Spleen (tissue), 11 donors: ENCODE results near the gene DEFB124. TPM values are rescaled to one million over a fixed set of nuclear protein-coding genes. Genes with fewer than 3 reads are reported as not detected.

Experiments
- DNase-seq: peaks from one replicate; pipeline ENCODE4 v3.0.0-alpha.2; 2020
- H3K27ac ChIP-seq, 8 donors: fragments of 200-600 bp; sonication (generic) in 7 of 8; 1 replicate in 4 of 8; 2 replicates in 4 of 8; pipeline versions ENCODE4 v1.5.0 to v1.8.0; 2016 to 2021; ENCODE audit warnings: inconsistent platforms in 4 of 8, mild to moderate bottlenecking in 4 of 8, moderate library complexity in 1 of 8
- H3K27me3 ChIP-seq, 7 donors: fragments of 200-600 bp; sonication (generic) in 6 of 7; replicated peaks in 1 of 7; 1 replicate in 4 of 7; 2 replicates in 3 of 7; pipeline versions ENCODE4 v1.5.0 to v1.8.0; 2016 to 2021; ENCODE audit warnings: inconsistent platforms in 3 of 7, mild to moderate bottlenecking in 1 of 7
- H3K36me3 ChIP-seq, 6 donors: fragments of 200-600 bp; sonication (generic) in 5 of 6; 1 replicate in 4 of 6; 2 replicates in 2 of 6; pipeline versions ENCODE4 v1.5.0 to v1.8.0; 2016 to 2021; ENCODE audit warnings: inconsistent platforms in 2 of 6
- H3K4me1 ChIP-seq, 6 donors: fragments of 200-600 bp; sonication (generic) in 5 of 6; 1 replicate in 3 of 6; 2 replicates in 3 of 6; pipeline versions ENCODE4 v1.5.0 to v1.8.0; 2016 to 2021; ENCODE audit warnings: inconsistent platforms in 3 of 6
- H3K4me3 ChIP-seq, 8 donors: fragments of 200-600 bp; sonication (generic) in 7 of 8; 1 replicate in 4 of 8; 2 replicates in 4 of 8; pipeline versions ENCODE4 v1.5.0 to v1.8.0; 2016 to 2021; ENCODE audit warnings: inconsistent platforms in 4 of 8, mild to moderate bottlenecking in 4 of 8, moderate library complexity in 2 of 8
- H3K9me3 ChIP-seq, 8 donors: fragments of 200-600 bp; sonication (generic) in 7 of 8; 1 replicate in 4 of 8; 2 replicates in 4 of 8; pipeline versions ENCODE4 v1.5.0 to v1.8.0; 2016 to 2021; ENCODE audit warnings: inconsistent platforms in 4 of 8
- POLR2A ChIP-seq, 3 donors: fragments of 450-650 bp; IDR thresholded peaks; one replicate each; pipeline ENCODE4 v1.5.1; 2017; ENCODE audit warnings: antibody characterized with exemption in 3 of 3, mild to moderate bottlenecking in 1 of 3
- POLR2AphosphoS5 ChIP-seq, 3 donors: sonication (generic); formaldehyde crosslinking; IDR thresholded peaks; one replicate each; pipeline ENCODE4 v1.5.1; 2017; ENCODE audit warnings: antibody characterized with exemption in 3 of 3
- WGBS, 5 donors: extraction: QIAGEN DNeasy Blood & Tissue Kit in 3 of 5; methylation state at CpG; one replicate each; pipeline versions ENCODE4 v1.1.5 to v1.1.7; 2013 to 2018; 5-methylcytosine and 5-hydroxymethylcytosine counted together
- intact Hi-C: fragments of 100-400 bp; cut with DNase I; formaldehyde crosslinking; loops from one replicate; pipeline ENCODE4 v1.15.0; 2023; ENCODE audit warnings: low total_unique reads
- polyA plus RNA-seq, 3 donors: library from polyadenylated mRNA; stranded (reverse); fragments of 200-250 nt; gene quantifications; one replicate each; pipeline ENCODE4 v1.2.1, GENCODE V29; 2013
- total RNA-seq, 7 donors: library from RNA; depleted of rRNA in 3 of 7; stranded (reverse); fragments of >200 nt in 3 of 7; fragmentation: NEBNext Ultra II Directional in 4 of 7; extraction: Animal tissue kit (Norgen Biotek cat#: 25700) in 4 of 7; gene quantifications; one replicate each; pipeline versions ENCODE4 v1.1.0 to v1.2.1, GENCODE V29; 2016 to 2021
- TF ChIP-seq, protein P1 (sequence below), 11 experiments: fragments of 200-600 bp in 7 of 11; fragments of 450-650 bp in 4 of 11; sonication (generic) in 4 of 11; IDR thresholded peaks in 8 of 11; conservative IDR thresholded peaks in 3 of 11; 1 replicate in 7 of 11; 2 replicates in 4 of 11; pipeline versions ENCODE4 v1.4.0 to v1.8.0; 2016 to 2021; ENCODE audit warnings: antibody characterized with exemption in 11 of 11, inconsistent platforms in 4 of 11, mild to moderate bottlenecking in 1 of 11
- donor health status: healthy with polysubstance abuse.
- donor health status: DM: no; HTN: no; CAD: no; lungs with moderate emphysema.
- donor health status: DM: no; HTN: no; CAD: no.
- donor health status: Bipolar disorder and iron deficiency.
- donor health status: healthy.
- donor health status: DM: no; HTN: no; CAD: no.
- donor health status: DM: yes; HTN: yes; CAD: no.

The DEFB124 gene
- total and polyA plus RNA-seq, 10 donors: 0.24 TPM; not detected in 9

- Histone ChIP-seq H3K9me3 (no peaks in the 10 kb centered on the region), H3K4me1 (peaks cover 27 to 54% (median 47%) of the 10 kb centered on the region in 6 donors), H3K4me3 (peak within 1 kb of the TSS; percentile 84 to 99 (median 98)), H3K27me3 (no peaks in the 10 kb centered on the region), H3K27ac (peak within 1 kb of the TSS; percentile 69 to 94 (median 86)), H3K36me3 (peaks cover 0 to 16% (median 0%) of the 10 kb centered on the region in 6 donors)
- intact Hi-C loops: no loop called here
- peak; percentile 98 for DNase-seq
- TF ChIP-seq POLR2A (IDR thresholded peaks at IDR 0.05) (peak in 1 of 3 donors; percentile 44), POLR2AphosphoS5 (IDR thresholded peaks at IDR 0.05) (peak; percentile 94 to 95 (median 95))
- TF ChIP-seq, protein P1, sequence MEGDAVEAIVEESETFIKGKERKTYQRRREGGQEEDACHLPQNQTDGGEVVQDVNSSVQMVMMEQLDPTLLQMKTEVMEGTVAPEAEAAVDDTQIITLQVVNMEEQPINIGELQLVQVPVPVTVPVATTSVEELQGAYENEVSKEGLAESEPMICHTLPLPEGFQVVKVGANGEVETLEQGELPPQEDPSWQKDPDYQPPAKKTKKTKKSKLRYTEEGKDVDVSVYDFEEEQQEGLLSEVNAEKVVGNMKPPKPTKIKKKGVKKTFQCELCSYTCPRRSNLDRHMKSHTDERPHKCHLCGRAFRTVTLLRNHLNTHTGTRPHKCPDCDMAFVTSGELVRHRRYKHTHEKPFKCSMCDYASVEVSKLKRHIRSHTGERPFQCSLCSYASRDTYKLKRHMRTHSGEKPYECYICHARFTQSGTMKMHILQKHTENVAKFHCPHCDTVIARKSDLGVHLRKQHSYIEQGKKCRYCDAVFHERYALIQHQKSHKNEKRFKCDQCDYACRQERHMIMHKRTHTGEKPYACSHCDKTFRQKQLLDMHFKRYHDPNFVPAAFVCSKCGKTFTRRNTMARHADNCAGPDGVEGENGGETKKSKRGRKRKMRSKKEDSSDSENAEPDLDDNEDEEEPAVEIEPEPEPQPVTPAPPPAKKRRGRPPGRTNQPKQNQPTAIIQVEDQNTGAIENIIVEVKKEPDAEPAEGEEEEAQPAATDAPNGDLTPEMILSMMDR (IDR thresholded peaks at IDR 0.05 in 8 of 11, conservative IDR thresholded peaks at IDR 0.05 in 3 of 11): peak; percentile 91 to 99 (median 96)
- 0 to 1% (median 0%) methylated on average over 65 to 86 of the region's 86 CpGs for WGBS, 5 donors
Observed at GRCh38 chr20:31514154-31515071, 39.5 kb upstream of the DEFB124 start, which contains the start of gene HM13. Gene HM13, plus strand, starts transcription at chr20:31514442. Its CDS starts 110 bp downstream, at chr20:31514552.

DNA sequence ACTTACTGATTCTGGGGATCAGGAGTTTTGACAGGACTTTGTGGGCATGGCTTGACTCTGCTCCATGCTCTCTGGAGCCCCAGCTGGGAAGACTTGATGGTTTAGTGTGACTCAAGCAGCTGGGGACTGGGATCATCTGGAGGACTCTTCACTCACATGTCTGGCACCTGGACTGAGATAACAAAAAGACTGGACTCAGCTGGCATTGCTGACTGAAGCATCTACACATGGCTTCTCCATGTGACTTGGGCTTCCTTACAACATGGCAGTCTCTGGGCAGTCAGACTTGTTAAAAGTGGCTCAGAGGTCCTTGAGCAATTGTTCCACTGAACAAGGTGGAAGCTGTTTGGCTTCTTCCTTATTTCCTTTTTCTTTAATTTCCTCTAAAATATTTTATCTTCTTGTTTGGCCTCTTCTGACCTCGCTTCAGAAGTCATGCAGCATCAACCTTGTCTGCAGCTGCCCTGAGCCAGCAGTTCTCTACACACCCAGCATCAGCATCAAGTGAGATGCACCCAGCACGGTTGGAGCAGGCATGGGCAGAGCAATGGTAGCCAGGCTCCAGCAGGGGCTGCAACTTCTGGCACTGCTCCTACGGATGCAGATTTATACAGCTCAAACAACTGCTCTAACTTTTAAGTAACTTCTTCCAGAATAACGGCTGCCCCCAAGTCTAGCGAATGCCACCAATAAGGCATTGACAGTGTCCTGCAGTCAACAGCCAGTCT is 33.8 kb upstream of the DEFB124 start:
- Histone ChIP-seq H3K4me3 (no peak overlapping the region), H3K36me3 (no peaks in the 10 kb centered on the region), H3K27me3 (peaks cover 0 to 28% (median 0%) of the 10 kb centered on the region in 7 donors), H3K4me1 (peaks cover 0 to 2% (median 1%) of the 10 kb centered on the region in 6 donors), H3K27ac (no peak overlapping the region), H3K9me3 (peaks cover 0 to 7% (median 0%) of the 10 kb centered on the region in 8 donors)
- no peak for DNase-seq
- 84 to 93% (median 87%) methylated on average over 5 of the region's 5 CpGs for WGBS, 5 donors
- no peak for TF ChIP-seq POLR2AphosphoS5 (IDR thresholded peaks at IDR 0.05)
- TF ChIP-seq, protein P1 (IDR thresholded peaks at IDR 0.05 in 8 of 11, conservative IDR thresholded peaks at IDR 0.05 in 3 of 11): no peak
- TF ChIP-seq POLR2A (IDR thresholded peaks at IDR 0.05): no peak
- intact Hi-C loops: no loop called here

GRCh38 chr20:31505903-31506302 is 31.0 kb upstream of the DEFB124 start:
- H3K36me3 ChIP-seq: no peaks in the 10 kb centered on the region
- peaks cover 0 to 33% (median 0%) of the 10 kb centered on the region in 7 donors for H3K27me3 ChIP-seq
- no peak for TF ChIP-seq POLR2AphosphoS5 (IDR thresholded peaks at IDR 0.05)
- TF ChIP-seq, protein P1 (IDR thresholded peaks at IDR 0.05 in 8 of 11, conservative IDR thresholded peaks at IDR 0.05 in 3 of 11): no peak
- no peak for TF ChIP-seq POLR2A (IDR thresholded peaks at IDR 0.05)
- 76 to 93% (median 87%) methylated on average over 1 of the region's 1 CpG for WGBS, 5 donors
- H3K4me1 ChIP-seq: peaks cover 0 to 8% (median 8%) of the 10 kb centered on the region in 6 donors
- no peak overlapping the region for H3K27ac ChIP-seq
- intact Hi-C loops: no loop called here
- DNase-seq: no peak
- no peak overlapping the region for H3K4me3 ChIP-seq
- H3K9me3 ChIP-seq: peaks cover 0 to 7% (median 0%) of the 10 kb centered on the region in 8 donors
